GM12878 (cell line): ENCODE measurements around the gene METTL4.

Experiments used
- CEBPB ChIP-seq, 2 experiments: fragments of 150-350 bp in 1 of 2; IDR thresholded peaks; 2 replicates each; pipeline ENCODE4 v1.6.1; 2012 to 2014; ENCODE audit warnings: low read depth in 2 of 2, low read length in 2 of 2, borderline replicate concordance in 1 of 2, inconsistent platforms in 1 of 2
- MTA3 ChIP-seq: IDR thresholded peaks from 2 replicates; pipeline ENCODE4 v1.6.1; 2012; ENCODE audit warnings: low read length, inconsistent platforms, borderline replicate concordance
- NFYB ChIP-seq: IDR thresholded peaks from 2 replicates; pipeline ENCODE4 v1.6.1; 2011; ENCODE audit warnings: low read depth, mild to moderate bottlenecking, low read length, improper control_type of control experiment, moderate library complexity; ENCODE audit not compliant: insufficient read depth

- TF ChIP-seq CEBPB (IDR thresholded peaks at IDR 0.05; ENCODE audit: borderline replicate concordance in 1 of 2, low read depth in 2 of 2, low read length in 2 of 2), result no peak
- no peak for TF ChIP-seq NFYB
- TF ChIP-seq MTA3, result no peak
These were observed 38.3 kb upstream of the METTL4 start for GRCh38 chr18:2609604-2610003.
